GM23338 (cell line): Measurements from ENCODE around the gene RNF32.

Experiments used
- CREB1 ChIP-seq: fragments of 250-450 bp; sonication (Bioruptor Pico); IDR thresholded peaks from 2 replicates; pipeline ENCODE4 v1.5.0; 2020; ENCODE audit warnings: low read depth, mild to moderate bottlenecking, moderate library complexity
- CTCF ChIP-seq, 2 experiments: fragments of 200-600 bp in 1 of 2; sonication (generic) in 1 of 2; conservative IDR thresholded peaks; 2 replicates each; pipeline versions ENCODE4 v1.5.1 to v1.6.1; 2016 to 2017; ENCODE audit warnings: antibody characterized with exemption in 2 of 2, low read depth in 2 of 2, mild to moderate bottlenecking in 2 of 2, moderate library complexity in 1 of 2
- EZH2 ChIP-seq: fragments of 200-600 bp; sonication (generic); IDR thresholded peaks from one replicate; pipeline ENCODE4 v1.8.0; 2017; ENCODE audit warnings: antibody characterized with exemption, mild to moderate bottlenecking, low read depth; ENCODE audit not compliant: unreplicated experiment
- EZH2phosphoT487 ChIP-seq: fragments of 200-600 bp; sonication (generic); IDR thresholded peaks from one replicate; pipeline ENCODE4 v1.8.1; 2018; ENCODE audit warnings: antibody characterized with exemption; ENCODE audit not compliant: unreplicated experiment
- POLR2AphosphoS5 ChIP-seq: IDR thresholded peaks from 2 replicates; pipeline ENCODE4 v1.6.1; 2016; ENCODE audit warnings: antibody characterized with exemption, low read depth
- TF ChIP-seq, protein P1 (sequence below): IDR thresholded peaks from one replicate; pipeline ENCODE4 v1.6.1; 2018; ENCODE audit warnings: antibody characterized with exemption; ENCODE audit not compliant: unreplicated experiment

- TF ChIP-seq CTCF (conservative IDR thresholded peaks at IDR 0.05; ENCODE audit: low read depth in 2 of 2) (no peak), EZH2phosphoT487 (no peak), CREB1 (CRISPR knock-in tag) (no peak), EZH2 (no peak), POLR2AphosphoS5 (no peak)
- TF ChIP-seq, protein P1, sequence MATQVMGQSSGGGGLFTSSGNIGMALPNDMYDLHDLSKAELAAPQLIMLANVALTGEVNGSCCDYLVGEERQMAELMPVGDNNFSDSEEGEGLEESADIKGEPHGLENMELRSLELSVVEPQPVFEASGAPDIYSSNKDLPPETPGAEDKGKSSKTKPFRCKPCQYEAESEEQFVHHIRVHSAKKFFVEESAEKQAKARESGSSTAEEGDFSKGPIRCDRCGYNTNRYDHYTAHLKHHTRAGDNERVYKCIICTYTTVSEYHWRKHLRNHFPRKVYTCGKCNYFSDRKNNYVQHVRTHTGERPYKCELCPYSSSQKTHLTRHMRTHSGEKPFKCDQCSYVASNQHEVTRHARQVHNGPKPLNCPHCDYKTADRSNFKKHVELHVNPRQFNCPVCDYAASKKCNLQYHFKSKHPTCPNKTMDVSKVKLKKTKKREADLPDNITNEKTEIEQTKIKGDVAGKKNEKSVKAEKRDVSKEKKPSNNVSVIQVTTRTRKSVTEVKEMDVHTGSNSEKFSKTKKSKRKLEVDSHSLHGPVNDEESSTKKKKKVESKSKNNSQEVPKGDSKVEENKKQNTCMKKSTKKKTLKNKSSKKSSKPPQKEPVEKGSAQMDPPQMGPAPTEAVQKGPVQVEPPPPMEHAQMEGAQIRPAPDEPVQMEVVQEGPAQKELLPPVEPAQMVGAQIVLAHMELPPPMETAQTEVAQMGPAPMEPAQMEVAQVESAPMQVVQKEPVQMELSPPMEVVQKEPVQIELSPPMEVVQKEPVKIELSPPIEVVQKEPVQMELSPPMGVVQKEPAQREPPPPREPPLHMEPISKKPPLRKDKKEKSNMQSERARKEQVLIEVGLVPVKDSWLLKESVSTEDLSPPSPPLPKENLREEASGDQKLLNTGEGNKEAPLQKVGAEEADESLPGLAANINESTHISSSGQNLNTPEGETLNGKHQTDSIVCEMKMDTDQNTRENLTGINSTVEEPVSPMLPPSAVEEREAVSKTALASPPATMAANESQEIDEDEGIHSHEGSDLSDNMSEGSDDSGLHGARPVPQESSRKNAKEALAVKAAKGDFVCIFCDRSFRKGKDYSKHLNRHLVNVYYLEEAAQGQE: no peak
Measured at GRCh38 chr7:156611014-156612010, 29.3 kb upstream of the RNF32 start.
